Stimulated activated CD4-positive, alpha-beta T cell treated with anti-CD3 and anti-CD28 coated beads, Interleukin-2, amount 100 ng/mL, for 48 hours (primary cell): ENCODE measurements around the gene WSCD2.
A peak's percentile ranks its signal among the peaks of the same experiment; 100 is the strongest.
"Not testable (repeated sequence)": the region's sequence is repeated elsewhere in the genome, so short reads cannot be mapped to it uniquely, and the experiment has no call there.

ENCODE experiments used
- DNase-seq, 2 donors: peaks; one replicate each; pipeline ENCODE4 v3.0.0-alpha.2; 2020

Gene WSCD2

DNA sequence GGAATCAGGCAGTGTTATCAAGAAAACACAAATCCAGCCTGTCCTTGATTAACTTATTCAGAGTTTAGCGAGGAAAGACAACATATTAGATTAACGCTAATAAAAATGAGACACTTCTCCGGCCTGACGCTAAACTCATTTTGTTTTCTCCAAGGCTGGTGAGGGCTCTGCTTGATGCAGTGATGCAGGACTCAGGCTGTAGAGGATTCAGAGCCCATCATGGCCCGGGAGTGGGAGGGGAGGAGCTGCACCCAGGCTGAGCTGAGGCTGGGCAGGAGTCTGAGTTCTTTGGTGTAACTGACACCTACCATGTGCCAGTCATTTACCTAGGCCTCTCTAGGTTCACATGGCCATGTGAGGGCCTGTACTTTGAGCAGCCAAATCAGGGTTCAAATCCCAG is 70.0 kb downstream of the WSCD2 start:
- no peak for DNase-seq

DNA sequence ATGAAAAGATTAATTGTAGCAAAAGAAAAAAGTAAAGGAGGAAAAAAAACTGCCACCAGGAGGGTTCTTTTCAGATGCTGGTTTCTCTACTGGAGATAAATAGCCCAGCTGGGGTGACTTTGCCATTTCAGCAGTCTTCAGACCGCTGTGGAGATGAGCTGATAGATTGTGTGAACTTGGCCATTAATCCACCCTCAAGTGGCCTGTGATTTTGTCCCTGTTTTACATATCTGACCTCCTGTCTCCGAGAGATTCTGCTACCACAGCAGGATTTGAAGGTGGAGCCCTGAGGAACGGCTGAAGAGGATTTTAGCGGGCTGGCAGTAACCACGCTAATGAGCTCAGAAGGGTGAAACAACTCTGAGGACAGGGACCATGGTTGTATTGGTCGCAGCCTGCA is 72.7 kb downstream of the WSCD2 start:
- no peak for DNase-seq

DNA sequence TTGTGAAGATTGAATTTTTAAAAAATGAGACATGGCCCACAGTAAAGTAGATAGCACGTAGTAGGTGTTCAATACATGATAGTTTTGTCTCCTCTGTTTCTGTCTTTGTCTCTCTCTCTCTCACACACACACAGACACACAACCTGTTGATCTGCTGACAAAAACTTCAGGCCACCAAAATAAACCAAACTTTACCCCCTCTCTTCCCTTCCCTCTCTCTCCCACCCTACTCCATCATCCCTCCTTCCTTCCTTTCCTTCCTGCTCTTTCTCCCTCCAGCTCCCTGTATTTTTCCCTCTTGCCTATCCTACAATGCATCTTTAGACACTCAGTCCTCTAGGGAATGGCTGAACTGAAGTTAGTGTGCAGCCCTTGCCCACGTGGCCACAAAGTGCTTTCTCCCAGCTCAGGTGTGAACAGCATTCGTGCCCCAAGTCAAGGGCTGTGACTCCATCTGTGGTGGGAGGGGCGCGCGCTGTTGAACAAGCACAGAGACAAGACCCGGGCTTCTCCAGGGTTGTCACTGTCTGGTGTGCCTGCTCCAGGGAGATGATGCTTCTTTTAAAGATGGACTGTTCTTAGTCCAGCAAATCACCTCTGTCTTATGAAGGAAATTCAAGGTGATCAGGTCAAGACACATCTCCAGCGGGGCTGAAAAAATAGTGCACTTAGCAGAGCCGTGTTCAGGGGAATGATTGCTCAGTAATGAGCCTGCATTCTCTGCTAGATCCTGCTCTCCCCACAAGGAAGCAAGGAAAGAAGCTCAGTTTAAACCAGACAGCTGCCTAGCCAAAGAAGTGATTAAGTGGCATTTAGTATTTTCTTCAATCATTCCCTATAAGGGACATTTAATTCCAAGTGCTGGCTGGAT is 75.3 kb downstream of the WSCD2 start:
- DNase-seq = no peak

DNA sequence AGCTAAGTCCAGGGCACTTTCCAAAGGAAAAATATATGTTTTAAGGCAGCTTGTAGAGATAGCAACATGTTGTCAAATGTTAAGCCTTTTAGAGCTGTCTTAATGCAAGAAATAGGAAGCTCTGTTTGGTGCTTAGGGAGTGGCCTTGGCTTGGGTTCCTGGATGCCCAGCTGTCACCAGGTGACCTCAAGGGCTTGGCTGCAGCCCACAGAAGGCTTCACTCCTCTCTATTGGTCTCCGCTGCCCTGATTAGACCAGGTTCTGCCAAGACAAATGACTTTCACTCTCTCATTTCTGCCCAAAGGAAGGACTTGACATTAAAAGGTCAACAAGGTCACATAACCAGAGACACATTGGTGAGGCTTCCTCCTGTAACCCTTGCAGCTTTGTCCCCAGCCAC is 76.8 kb downstream of the WSCD2 start:
- no peak for DNase-seq

DNA sequence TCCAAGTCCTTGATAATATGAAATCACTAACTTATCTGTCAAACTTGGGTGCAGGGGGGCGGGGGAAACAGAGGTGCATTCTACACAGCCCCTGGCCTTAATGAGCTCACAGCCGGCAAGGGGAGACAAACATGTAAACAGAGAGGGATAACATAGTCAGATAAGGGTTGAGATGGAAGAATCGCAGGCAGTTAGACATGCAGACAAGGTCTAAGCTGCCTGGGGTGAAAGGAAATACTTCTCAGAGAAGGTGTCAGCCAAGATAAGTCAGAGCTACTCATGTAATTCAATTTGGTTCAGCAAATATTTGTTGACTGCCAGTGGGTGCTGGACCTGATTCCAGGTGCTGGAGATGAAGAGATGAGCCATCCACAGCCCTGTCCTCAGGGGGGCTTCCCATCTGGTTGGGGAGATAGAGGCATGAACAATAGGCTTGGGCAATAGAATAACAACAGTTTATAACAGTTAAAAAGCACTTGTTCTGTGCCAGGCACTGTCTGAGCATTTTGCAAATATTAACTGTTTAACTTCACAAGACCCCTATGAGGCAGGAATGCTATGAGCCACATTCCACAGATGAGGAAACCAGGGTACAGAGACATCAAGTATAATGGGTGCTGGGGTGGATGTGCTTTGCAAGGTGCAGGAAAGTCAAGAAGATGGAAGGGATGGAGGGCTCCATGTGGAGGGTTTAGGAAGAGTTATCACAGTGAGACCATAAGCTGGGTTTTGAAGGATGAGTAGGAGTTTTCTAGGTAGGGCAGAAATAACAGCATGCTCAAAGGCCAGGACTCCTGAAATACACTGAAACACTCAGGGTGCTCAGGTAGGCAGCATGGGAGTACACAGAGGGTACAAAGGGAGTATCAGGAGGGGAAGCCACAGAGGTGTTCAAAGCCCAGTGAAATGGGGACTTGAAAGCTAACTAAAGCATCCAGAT is 79.0 kb downstream of the WSCD2 start:
- no peak for DNase-seq

DNA sequence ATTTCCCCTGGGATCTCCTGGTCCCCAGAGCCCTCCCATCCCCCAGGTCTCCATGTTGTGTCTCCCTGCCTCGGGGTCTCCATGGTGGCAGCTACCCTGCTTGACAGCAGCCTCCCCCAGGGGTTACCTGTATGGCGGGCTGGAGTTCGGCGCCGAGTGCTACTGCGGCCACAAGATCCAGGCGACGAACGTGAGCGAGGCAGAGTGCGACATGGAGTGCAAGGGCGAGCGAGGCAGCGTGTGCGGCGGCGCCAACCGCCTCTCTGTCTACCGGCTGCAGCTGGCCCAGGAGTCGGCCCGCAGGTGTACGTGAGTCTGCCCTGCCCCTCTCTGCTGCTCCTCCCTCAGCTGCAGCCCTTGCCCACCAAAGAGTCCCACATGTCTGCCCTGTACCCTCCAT is 80.9 kb downstream of the WSCD2 start:
- DNase-seq = no peak

DNA sequence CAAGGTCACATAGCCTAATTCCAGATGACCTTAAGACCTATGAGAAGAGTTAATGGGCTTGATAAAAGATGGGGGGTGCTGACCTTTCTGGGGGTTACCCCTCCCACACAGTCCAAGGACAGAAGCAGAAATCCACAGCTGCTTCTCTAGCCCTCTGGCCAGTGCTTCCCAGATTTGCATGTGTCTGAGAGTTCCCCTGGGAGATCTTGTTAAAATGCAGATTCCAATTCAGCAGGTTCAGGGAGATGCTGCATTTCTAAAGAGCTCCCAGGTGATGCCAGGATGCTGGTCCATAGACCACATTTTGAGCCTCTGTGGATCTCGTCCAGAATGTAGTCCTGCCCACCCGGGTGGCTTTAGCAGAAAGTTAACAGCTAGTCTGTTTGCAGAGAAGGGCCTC is 82.1 kb downstream of the WSCD2 start:
- no peak for DNase-seq

DNA sequence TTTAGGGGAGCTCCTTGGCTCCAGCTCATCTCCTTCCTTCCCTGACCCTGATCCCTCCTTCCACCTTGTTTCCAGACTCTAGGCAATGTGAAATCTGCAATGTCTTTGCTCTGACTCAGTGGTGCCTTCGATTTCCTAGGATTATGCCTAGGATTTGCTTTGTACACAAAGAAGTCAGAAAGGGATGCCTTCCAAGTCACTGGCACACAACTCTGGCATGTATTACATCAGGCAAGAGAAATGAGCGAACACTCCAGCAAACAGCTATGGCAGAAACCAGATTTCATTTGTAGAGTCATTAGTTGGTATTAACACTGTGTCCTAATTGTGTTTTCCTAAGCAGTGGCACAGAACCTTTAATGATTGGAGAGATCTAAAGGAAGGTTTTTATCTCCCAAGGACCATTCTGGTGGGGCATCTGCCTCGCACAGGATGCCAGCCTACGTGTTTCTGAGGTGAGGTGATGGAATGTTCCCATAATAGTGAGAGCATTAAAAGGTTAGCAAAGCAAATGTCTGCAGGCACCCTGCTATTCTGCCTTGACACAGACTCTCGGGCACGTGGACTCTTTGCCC is 84.9 kb downstream of the WSCD2 start:
- no peak for DNase-seq

DNA sequence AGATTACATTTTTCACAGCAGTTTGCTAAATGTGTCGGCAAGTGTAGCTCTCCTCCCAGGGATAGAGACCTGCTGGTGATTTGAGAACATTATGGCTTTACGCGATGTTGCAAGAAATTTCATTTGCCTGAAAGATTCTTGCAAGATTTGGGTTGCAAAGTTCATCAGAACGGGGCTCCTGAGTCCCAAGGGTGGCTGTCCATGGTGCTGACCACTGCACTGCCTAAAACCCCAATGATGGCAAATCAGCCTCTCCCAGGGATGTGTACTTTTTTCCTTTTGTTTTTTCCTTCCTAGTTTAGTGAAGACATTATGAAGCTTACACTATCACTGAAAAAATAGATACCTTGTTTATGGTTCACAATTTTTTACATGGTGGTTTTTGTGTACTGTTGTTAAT is 85.4 kb downstream of the WSCD2 start:
- DNase-seq = peak; percentile 2 to 8

DNA sequence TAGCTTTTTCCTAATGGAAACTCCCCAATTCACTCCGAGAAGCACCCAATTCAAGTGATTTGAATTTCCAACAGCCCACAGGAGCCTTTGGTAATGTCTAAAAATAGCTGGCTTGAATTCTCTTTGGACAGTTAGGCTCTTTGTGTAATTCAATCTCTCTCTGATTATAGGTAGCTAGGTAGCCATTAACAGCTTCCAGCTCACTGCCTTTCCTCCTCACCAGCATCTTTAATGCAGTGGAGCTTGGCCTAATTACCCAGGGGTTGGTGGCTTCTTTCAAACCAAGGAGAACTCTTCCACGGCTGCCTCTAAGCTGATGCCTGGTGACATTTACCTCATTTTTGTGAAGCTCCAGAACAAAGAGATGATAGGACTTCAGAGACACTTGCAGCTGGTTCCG is 86.4 kb downstream of the WSCD2 start:
- DNase-seq = no peak

DNA sequence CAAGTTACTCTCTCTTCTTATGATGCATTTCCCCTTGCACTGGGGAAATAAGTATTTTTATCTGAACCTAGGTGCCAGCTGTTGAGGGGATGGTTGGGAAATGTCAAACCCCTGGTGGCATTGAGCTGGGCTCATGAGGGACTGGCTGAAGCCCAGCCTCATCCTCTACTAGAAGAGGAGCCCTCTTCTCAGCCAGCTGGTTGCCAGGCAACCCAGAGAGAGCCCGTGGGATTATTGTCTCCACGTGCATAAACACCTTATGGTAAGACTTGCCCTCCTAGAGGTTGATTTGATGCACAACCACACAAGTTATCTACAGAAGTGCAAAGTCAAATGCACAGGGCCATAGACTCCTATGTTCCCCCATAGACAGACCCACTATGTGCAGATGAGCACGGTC is 89.8 kb downstream of the WSCD2 start:
- no peak for DNase-seq

DNA sequence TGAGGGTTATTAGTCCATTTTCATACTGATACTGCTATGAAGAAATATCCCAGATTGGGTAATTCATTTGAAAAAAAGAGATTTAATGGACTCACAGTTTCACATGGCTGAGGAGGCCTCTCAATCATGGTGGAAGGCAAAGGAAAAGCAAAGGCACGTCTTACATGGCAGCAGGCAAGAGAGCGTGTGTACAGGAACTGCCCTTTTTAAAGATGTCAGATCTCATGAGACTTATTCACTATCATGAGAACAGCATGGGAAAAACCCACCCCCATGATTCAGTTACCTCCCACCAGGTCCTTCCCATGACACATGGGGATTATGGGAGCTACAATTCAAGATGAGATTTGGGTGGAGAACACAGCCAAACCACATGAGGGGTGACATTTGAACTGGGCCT is 96.0 kb downstream of the WSCD2 start:
- not testable (repeated sequence) for DNase-seq

DNA sequence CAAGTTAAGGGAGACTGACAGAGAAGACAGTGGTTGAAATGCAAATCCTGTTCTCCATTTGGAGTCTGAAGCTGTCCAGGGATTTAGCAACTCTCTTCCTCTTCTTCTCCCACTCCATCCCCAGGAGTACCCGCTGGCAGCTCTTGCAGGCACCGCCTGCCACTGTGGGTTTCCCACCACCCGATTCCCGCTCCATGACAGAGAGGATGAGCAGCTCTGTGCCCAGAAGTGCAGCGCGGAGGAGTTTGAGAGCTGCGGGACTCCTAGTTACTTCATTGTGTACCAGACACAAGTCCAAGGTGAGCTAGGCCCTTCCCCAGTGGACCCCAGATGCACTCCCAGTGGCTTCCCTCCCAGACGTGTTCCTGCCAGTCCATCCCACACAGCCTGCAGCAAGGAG is 97.8 kb downstream of the WSCD2 start:
- DNase-seq = no peak

DNA sequence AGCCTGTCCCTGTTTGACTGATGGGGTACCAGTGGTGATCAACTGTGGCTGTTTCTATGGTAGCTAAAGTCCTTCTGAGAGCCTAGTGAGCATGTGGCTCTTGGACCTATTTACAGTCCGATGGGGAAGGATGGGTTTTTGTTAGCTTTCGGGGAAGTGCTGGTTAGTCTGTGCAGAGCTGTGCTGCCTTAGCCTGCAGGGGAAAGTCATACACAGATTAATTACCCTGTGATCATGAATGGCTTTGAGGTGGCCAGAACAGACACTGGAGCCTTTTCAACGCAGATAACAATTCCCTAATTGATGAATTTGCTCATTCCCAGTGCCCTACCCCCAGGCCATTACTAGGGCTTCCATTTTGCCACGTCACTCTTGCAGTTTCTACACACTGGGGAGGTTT is 99.7 kb downstream of the WSCD2 start:
- DNase-seq = no peak

DNA sequence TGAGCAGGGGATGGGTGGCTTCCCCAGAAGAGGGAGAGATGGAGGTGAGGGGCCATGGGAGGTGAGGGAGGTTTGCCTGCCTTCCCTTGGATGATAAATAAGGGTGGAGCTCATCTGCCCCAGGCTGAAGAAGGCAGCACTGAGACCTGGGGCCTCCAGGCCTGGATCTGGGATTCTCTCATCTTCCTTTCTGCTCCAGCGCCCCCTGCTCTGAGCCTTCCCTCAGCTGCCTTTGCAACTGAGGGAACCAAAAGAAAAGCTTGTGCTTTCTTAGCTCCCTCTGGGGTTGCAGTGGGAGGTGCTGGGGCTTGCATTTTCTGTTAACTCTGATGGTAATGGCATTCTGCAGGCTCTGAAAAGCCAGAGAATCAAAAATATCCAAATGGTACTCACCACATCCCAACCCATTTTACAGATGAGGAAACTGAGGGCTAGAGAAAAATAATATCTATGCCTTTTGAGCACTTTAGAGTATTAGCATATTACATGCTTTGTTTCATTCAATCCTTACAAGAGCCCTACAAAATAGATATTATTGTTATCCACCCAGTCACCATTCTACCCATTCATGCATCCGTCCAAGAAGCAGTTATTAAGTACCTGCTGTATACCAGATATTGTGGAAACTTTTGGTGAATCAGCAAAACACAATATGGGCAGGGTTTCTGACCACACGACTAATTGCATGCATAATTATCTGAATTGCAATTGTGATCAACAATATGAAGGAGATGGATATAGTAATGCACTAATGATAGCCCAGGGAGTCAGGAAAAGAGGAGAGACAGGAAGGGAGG is 102.2 kb downstream of the WSCD2 start:
- DNase-seq = no peak

DNA sequence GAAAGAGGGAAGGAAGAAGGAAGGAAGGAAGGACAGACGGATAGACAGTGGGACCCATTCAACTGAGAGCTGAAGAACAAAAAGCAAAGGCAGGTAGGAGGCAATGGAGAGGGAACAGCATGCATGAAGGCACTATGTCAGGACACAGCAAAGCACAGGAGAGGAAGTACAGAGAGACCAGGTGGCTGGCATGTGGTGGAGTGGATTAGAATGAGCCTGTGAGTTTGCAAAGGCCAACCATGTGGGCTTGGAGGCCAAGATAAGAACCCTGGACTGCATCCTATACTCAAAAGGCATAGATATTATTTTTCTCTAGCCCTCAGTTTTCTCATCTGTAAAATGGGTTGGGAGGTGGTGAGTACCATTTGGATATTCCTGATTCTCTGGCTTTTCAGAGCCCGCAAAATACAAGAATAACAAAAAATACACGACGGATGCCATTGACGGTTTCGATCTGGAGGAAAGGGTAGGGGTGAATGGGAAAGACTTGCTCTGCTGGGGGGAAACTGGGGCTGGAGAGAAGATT is 102.9 kb downstream of the WSCD2 start:
- no peak for DNase-seq

DNA sequence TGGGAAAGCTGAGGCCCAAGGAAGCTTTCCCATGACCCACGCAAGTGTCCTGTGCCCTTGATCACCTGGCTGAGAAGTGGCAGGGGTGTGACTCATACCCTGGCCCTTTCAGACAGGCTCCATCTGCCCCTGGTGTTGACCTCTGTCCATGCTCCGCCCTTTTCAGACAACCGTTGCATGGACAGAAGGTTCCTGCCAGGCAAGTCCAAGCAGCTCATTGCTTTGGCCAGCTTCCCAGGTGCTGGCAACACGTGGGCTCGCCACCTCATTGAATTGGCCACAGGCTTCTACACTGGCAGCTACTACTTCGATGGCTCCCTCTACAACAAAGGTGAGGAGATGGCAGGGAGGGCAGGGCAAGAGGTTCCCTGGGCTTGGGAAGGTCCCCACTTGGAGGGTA is 103.5 kb downstream of the WSCD2 start:
- no peak for DNase-seq

DNA sequence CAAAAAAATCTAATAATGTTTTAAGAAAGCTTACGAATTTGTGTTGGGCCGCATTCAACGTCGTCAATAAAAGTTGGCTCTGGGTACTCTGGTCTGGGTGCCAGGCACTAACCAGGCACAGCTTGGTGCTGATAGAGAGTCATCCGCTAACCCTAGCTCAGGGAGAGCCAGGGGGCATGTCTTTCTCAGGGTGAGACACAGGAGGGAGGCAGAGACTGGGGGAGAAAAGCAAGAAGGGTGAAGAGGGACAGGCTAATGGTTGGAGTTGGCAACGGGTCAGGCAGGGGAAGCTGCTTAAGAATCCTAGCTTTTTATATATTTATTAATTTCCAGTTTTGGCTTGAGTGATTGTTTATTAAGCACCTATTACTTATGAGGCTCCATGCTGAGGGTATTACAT is 105.1 kb downstream of the WSCD2 start:
- no peak for DNase-seq

DNA sequence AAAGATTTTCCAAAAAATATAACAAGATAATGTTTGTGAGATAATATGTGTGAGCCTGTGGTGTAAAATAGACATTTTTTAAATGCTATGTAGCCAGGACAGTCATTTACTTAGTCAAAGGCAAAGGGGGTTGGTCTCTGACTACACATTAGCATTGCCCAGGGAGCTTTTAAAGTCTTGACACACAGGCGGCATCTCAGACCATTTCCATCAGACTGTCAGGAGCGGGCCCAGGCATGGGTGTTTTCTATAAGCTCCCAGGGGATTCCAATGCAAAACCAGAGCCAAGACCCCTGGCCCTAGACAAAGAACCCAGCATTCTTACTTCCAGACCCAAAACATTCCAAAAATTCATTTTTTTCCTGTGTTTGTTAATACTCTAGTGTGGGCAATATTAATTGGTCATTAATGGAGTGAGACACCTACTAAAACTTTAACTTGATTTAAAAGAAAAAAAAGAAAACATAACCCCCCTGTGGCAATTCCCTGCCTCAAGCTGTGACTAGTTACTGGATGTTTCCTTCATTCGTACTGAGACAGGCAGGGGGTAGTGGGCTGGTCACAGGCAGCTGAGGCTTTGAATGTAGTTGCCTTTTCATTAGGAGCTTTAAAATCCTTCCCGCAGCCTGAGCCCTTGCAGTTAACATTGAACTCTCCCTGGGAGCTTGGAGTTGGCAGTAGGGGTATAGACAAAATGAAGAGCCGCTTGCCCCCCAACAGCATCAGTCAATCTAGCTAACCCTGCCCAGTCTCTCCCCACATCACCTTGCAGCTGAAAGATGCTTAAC is 106.3 kb downstream of the WSCD2 start:
- DNase-seq = no peak

DNA sequence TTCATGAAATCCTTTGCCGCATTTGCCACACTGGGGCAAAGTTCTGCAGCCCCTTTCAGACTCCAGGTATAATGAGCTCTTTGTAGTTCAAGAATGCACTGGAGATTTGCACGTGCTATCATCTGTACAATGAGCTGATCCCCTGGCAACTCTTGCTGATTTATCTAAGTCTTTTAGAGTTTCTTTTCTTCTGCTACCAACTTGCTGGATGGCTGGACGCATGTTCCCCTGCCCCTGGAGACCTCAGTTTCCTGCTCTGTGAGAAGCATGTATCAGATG is 106.8 kb downstream of the WSCD2 start:
- DNase-seq = no peak

DNA sequence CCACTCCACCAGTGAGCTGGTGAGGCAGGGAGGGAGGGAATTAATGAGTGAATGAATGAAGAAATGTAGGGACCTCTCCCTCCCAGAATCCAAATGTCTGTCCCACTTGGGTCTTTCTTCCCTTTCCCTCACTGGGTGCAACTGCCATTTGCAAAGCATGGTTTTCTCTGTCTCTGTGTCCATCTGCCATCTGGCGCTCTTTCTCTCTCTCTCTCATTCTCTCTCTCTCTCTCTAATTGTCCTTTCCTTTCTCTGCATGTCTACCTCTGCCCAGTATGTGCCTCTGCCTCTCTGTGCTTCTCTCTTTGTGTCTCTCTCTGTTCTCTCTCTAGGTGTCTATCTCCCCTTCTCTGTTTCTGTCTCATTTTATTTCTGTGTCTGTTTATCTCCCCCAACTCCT is 107.3 kb downstream of the WSCD2 start:
- no peak for DNase-seq

DNA sequence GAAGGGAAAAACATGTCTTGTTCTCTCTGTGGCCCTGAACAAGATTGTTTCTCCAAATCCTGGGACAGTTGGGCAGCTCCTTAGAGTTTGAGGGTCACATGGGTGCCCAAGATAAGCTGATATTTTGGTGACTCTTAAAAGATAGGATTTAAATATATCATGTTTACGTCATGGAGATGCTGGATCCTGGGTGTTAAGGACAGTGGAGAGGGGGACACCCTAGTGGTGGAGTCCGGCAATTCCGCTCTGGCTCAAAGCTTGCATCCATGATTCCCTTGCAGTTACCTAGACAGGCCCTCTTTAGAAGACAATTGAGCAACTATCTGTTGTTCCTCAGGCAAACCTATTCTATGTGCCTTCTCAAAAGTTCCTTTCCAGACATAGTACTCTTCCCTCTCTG is 108.2 kb downstream of the WSCD2 start:
- no peak for DNase-seq
